Measurements from ENCODE around the gene CEMIP.
A peak's percentile ranks its signal among the peaks of the same experiment; 100 is the strongest.

CEMIP gene

DNA sequence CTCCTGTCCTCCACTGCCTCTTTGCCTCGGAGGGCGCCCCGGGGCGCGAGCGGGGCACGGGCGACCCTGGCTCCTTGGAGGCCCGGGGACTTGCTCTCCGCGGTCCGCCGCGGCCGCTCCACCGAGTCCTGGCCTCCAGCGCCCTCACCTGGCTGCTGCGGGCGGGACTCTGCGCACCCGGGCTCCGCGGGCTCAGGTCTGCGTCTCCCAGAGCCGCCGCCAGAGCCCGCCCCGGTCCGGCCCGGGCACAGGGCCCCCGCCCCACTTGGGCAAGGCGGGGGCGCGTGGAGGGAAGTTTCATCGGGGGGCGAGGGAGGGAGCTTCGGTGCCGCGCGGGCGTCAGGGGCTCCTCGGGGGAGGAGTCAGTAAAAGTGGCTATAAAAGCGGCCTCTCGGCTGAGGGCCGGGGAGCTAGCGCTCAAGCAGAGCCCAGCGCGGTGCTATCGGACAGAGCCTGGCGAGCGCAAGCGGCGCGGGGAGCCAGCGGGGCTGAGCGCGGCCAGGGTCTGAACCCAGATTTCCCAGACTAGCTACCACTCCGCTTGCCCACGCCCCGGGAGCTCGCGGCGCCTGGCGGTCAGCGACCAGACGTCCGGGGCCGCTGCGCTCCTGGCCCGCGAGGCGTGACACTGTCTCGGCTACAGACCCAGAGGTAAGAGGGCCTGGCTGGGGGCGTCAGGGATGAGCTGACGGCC lies at the start of gene CEMIP (continued):
- TF ChIP-seq, protein P1, sequence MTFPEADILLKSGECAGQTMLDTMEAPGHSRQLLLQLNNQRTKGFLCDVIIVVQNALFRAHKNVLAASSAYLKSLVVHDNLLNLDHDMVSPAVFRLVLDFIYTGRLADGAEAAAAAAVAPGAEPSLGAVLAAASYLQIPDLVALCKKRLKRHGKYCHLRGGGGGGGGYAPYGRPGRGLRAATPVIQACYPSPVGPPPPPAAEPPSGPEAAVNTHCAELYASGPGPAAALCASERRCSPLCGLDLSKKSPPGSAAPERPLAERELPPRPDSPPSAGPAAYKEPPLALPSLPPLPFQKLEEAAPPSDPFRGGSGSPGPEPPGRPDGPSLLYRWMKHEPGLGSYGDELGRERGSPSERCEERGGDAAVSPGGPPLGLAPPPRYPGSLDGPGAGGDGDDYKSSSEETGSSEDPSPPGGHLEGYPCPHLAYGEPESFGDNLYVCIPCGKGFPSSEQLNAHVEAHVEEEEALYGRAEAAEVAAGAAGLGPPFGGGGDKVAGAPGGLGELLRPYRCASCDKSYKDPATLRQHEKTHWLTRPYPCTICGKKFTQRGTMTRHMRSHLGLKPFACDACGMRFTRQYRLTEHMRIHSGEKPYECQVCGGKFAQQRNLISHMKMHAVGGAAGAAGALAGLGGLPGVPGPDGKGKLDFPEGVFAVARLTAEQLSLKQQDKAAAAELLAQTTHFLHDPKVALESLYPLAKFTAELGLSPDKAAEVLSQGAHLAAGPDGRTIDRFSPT (tag by site-specific recombination; IDR thresholded peaks at IDR 0.05), result peak; percentile 59; the same call in 1 of the 2 replicates
- peak; percentile 19; the same call in 1 of the 2 replicates for TF ChIP-seq WT1 (tag by site-specific recombination; IDR thresholded peaks at IDR 0.05)
- peak; percentile 68; the same call in 1 of the 2 replicates for TF ChIP-seq SP3 (tag by site-specific recombination; IDR thresholded peaks at IDR 0.05)
- TF ChIP-seq ZNF654 (tag by site-specific recombination; IDR thresholded peaks at IDR 0.05; ENCODE audit: low read depth), result peak; percentile 35; the same call in 1 of the 2 replicates
- TF ChIP-seq ZXDB (tag by site-specific recombination; IDR thresholded peaks at IDR 0.05), result no peak
- TF ChIP-seq, protein P2, sequence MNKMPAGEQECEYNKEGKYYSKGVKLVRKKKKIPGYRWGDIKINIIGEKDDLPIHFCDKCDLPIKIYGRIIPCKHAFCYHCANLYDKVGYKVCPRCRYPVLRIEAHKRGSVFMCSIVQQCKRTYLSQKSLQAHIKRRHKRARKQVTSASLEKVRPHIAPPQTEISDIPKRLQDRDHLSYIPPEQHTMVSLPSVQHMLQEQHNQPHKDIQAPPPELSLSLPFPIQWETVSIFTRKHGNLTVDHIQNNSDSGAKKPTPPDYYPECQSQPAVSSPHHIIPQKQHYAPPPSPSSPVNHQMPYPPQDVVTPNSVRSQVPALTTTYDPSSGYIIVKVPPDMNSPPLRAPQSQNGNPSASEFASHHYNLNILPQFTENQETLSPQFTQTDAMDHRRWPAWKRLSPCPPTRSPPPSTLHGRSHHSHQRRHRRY (tag by site-specific recombination; IDR thresholded peaks at IDR 0.05), result no peak
- 0 out of 2 replicates have a peak, but pooled peaks have one; percentile 1 for TF ChIP-seq ZNF335 (tag by site-specific recombination; conservative IDR thresholded peaks at IDR 0.05)
- no peak for TF ChIP-seq ZNF404 (tag by site-specific recombination; IDR thresholded peaks at IDR 0.05)
- TF ChIP-seq ZBTB20 (tag by site-specific recombination; IDR thresholded peaks at IDR 0.05), result peak; percentile 87
- no peak for TF ChIP-seq ZNF132 (tag by site-specific recombination; IDR thresholded peaks at IDR 0.05; ENCODE audit: borderline replicate concordance)
- TF ChIP-seq ZNF624 (tag by site-specific recombination; IDR thresholded peaks at IDR 0.05), result no peak
- no peak for TF ChIP-seq ZNF433 (tag by site-specific recombination; IDR thresholded peaks at IDR 0.05; ENCODE audit: low read depth)
- no peak for TF ChIP-seq ZNF140 (tag by site-specific recombination; IDR thresholded peaks at IDR 0.05)
- TF ChIP-seq, protein P3, sequence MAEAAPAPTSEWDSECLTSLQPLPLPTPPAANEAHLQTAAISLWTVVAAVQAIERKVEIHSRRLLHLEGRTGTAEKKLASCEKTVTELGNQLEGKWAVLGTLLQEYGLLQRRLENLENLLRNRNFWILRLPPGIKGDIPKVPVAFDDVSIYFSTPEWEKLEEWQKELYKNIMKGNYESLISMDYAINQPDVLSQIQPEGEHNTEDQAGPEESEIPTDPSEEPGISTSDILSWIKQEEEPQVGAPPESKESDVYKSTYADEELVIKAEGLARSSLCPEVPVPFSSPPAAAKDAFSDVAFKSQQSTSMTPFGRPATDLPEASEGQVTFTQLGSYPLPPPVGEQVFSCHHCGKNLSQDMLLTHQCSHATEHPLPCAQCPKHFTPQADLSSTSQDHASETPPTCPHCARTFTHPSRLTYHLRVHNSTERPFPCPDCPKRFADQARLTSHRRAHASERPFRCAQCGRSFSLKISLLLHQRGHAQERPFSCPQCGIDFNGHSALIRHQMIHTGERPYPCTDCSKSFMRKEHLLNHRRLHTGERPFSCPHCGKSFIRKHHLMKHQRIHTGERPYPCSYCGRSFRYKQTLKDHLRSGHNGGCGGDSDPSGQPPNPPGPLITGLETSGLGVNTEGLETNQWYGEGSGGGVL (tag by site-specific recombination; IDR thresholded peaks at IDR 0.05), result peak; percentile 81
- TF ChIP-seq ZNF510 (tag by site-specific recombination; IDR thresholded peaks at IDR 0.05; ENCODE audit: insufficient replicate concordance), result no peak
- no peak for TF ChIP-seq ZNF837 (tag by site-specific recombination; IDR thresholded peaks at IDR 0.05)
- TF ChIP-seq ZBTB1 (tag by site-specific recombination; IDR thresholded peaks at IDR 0.05), result no peak
- TF ChIP-seq, protein P4, sequence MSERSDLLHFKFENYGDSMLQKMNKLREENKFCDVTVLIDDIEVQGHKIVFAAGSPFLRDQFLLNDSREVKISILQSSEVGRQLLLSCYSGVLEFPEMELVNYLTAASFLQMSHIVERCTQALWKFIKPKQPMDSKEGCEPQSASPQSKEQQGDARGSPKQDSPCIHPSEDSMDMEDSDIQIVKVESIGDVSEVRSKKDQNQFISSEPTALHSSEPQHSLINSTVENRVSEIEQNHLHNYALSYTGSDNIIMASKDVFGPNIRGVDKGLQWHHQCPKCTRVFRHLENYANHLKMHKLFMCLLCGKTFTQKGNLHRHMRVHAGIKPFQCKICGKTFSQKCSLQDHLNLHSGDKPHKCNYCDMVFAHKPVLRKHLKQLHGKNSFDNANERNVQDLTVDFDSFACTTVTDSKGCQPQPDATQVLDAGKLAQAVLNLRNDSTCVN (tag by site-specific recombination; optimal IDR thresholded peaks at IDR 0.05), result peak; percentile 87
- TF ChIP-seq, protein P5, sequence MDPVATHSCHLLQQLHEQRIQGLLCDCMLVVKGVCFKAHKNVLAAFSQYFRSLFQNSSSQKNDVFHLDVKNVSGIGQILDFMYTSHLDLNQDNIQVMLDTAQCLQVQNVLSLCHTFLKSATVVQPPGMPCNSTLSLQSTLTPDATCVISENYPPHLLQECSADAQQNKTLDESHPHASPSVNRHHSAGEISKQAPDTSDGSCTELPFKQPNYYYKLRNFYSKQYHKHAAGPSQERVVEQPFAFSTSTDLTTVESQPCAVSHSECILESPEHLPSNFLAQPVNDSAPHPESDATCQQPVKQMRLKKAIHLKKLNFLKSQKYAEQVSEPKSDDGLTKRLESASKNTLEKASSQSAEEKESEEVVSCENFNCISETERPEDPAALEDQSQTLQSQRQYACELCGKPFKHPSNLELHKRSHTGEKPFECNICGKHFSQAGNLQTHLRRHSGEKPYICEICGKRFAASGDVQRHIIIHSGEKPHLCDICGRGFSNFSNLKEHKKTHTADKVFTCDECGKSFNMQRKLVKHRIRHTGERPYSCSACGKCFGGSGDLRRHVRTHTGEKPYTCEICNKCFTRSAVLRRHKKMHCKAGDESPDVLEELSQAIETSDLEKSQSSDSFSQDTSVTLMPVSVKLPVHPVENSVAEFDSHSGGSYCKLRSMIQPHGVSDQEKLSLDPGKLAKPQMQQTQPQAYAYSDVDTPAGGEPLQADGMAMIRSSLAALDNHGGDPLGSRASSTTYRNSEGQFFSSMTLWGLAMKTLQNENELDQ (tag by site-specific recombination; IDR thresholded peaks at IDR 0.05; ENCODE audit: low read depth), result no peak
- peak; percentile 25; the same call in 1 of the 2 replicates for TF ChIP-seq SP7 (tag by site-specific recombination; IDR thresholded peaks at IDR 0.05)
- no peak for TF ChIP-seq ZNF560 (tag by site-specific recombination; IDR thresholded peaks at IDR 0.05; ENCODE audit: borderline replicate concordance)
- TF ChIP-seq ZEB2 (tag by site-specific recombination; IDR thresholded peaks at IDR 0.05), result no peak
- TF ChIP-seq, protein P6, sequence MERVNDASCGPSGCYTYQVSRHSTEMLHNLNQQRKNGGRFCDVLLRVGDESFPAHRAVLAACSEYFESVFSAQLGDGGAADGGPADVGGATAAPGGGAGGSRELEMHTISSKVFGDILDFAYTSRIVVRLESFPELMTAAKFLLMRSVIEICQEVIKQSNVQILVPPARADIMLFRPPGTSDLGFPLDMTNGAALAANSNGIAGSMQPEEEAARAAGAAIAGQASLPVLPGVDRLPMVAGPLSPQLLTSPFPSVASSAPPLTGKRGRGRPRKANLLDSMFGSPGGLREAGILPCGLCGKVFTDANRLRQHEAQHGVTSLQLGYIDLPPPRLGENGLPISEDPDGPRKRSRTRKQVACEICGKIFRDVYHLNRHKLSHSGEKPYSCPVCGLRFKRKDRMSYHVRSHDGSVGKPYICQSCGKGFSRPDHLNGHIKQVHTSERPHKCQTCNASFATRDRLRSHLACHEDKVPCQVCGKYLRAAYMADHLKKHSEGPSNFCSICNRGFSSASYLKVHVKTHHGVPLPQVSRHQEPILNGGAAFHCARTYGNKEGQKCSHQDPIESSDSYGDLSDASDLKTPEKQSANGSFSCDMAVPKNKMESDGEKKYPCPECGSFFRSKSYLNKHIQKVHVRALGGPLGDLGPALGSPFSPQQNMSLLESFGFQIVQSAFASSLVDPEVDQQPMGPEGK (tag by site-specific recombination; IDR thresholded peaks at IDR 0.05), result peak; percentile 89
- TF ChIP-seq, protein P7, sequence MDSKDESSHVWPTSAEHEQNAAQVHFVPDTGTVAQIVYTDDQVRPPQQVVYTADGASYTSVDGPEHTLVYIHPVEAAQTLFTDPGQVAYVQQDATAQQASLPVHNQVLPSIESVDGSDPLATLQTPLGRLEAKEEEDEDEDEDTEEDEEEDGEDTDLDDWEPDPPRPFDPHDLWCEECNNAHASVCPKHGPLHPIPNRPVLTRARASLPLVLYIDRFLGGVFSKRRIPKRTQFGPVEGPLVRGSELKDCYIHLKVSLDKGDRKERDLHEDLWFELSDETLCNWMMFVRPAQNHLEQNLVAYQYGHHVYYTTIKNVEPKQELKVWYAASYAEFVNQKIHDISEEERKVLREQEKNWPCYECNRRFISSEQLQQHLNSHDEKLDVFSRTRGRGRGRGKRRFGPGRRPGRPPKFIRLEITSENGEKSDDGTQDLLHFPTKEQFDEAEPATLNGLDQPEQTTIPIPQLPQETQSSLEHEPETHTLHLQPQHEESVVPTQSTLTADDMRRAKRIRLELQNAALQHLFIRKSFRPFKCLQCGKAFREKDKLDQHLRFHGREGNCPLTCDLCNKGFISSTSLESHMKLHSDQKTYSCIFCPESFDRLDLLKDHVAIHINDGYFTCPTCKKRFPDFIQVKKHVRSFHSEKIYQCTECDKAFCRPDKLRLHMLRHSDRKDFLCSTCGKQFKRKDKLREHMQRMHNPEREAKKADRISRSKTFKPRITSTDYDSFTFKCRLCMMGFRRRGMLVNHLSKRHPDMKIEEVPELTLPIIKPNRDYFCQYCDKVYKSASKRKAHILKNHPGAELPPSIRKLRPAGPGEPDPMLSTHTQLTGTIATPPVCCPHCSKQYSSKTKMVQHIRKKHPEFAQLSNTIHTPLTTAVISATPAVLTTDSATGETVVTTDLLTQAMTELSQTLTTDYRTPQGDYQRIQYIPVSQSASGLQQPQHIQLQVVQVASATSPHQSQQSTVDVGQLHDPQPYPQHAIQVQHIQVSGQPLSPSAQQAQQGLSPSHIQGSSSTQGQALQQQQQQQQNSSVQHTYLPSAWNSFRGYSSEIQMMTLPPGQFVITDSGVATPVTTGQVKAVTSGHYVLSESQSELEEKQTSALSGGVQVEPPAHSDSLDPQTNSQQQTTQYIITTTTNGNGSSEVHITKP (tag by site-specific recombination; IDR thresholded peaks at IDR 0.05), result no peak

All from HEK293 (cell line).